ENCODE results near the gene PCGF2. TPM values are rescaled to one million over a fixed set of nuclear protein-coding genes. Genes with fewer than 3 reads are reported as not detected.

PCGF2 gene
- total RNA-seq, 1 donor from 2014 or later = 108 TPM

DNA sequence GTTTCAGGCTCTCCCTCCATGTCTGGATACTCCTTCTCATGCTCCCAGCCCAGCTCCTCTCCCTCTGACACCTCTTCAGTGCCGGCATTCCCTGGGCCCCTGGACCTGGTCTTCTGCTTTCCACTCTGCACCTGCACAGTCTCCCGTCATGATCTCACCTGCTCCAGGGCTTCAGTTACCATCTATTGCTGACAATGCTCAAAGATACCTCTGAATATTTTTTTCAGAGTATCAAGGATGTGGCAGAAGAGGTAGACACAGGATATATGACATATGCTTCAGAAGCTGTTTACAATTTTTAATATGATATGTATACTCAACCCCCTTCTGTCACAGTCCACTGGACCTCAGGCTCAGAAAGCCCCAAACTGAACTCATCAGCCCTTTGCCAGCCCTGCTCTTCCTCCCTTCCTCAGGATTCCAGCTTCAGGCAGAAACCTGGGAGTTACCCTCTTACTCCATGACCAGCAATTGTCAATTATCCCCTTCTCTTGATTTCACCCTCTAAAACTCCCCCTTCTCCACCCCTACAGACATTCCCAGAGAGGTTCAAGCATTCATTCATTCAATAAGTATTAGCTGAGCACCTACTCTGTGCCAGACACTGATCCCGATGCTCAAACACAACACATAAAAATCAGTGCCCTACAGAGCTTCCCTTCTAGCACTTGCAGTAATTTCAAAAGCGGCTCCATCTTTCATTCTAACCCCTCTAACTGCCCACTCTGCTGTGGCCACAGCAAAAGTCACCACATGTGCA lies 50.9 kb downstream of the PCGF2 start:
- DNase-seq (ENCODE audit: low read depth, low spot score) = no peak
- no peaks in the 10 kb centered on the region for H3K36me3 Mint-ChIP-seq (ENCODE audit: low read depth)
- TF ChIP-seq, protein P1, sequence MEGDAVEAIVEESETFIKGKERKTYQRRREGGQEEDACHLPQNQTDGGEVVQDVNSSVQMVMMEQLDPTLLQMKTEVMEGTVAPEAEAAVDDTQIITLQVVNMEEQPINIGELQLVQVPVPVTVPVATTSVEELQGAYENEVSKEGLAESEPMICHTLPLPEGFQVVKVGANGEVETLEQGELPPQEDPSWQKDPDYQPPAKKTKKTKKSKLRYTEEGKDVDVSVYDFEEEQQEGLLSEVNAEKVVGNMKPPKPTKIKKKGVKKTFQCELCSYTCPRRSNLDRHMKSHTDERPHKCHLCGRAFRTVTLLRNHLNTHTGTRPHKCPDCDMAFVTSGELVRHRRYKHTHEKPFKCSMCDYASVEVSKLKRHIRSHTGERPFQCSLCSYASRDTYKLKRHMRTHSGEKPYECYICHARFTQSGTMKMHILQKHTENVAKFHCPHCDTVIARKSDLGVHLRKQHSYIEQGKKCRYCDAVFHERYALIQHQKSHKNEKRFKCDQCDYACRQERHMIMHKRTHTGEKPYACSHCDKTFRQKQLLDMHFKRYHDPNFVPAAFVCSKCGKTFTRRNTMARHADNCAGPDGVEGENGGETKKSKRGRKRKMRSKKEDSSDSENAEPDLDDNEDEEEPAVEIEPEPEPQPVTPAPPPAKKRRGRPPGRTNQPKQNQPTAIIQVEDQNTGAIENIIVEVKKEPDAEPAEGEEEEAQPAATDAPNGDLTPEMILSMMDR (conservative IDR thresholded peaks at IDR 0.05) = no peak
- peaks cover 42% of the 10 kb centered on the region for H3K27me3 Mint-ChIP-seq (ENCODE audit: low read depth)
- H3K9me3 Mint-ChIP-seq = no peaks in the 10 kb centered on the region
- no peak overlapping the region for H3K27ac Mint-ChIP-seq (ENCODE audit: unreplicated experiment)
- H3K4me1 Mint-ChIP-seq = peaks cover 28% of the 10 kb centered on the region
- no peak overlapping the region for H3K4me3 Mint-ChIP-seq

DNA sequence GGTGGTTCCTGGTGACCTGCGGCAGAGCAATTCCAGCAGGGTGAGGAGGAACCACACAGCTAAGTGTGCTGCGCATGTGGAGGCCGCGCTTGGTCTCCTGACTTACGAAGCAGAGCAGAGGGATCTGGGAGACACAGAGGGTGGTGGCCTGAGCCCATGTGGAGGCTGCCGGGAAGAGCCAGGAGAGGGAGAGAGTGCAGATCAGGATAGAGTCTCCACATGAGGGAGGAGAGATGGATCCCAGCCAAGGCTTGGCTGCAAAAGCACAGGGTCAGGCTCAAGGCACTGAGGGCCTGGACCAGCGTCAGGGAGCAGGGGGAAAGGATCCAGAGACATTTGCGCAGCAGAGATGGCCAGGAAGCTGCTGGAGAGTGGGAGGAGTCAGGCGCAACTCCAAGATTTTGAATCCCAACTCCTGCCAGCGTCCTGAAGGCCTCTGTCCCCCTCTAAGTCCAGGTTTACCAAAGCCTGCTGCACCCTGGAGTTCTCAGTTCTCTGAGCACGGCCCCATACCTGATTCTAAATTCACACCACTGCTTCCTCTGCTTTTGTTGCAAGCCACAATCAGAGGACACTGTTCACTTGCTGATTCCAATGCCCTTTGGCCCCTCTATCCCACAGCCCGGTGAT lies 54.3 kb downstream of the PCGF2 start:
- H3K36me3 Mint-ChIP-seq (ENCODE audit: low read depth) = no peaks in the 10 kb centered on the region
- H3K9me3 Mint-ChIP-seq = no peaks in the 10 kb centered on the region
- peaks cover 18% of the 10 kb centered on the region for H3K4me1 Mint-ChIP-seq
- H3K27ac Mint-ChIP-seq (ENCODE audit: unreplicated experiment) = peak overlapping the region; percentile 80
- DNase-seq (ENCODE audit: low read depth, low spot score) = no peak
- peaks cover 21% of the 10 kb centered on the region for H3K27me3 Mint-ChIP-seq (ENCODE audit: low read depth)
- TF ChIP-seq, protein P1 (conservative IDR thresholded peaks at IDR 0.05) = no peak
- H3K4me3 Mint-ChIP-seq = no peak overlapping the region

- Mint-ChIP-seq H3K4me3 (no peak overlapping the region), H3K27ac (ENCODE audit: unreplicated experiment) (no peak overlapping the region), H3K4me1 (peaks cover 15% of the 10 kb centered on the region), H3K36me3 (ENCODE audit: low read depth) (no peaks in the 10 kb centered on the region), H3K27me3 (ENCODE audit: low read depth) (peaks cover 4% of the 10 kb centered on the region), H3K9me3 (no peaks in the 10 kb centered on the region)
- TF ChIP-seq, protein P1 (conservative IDR thresholded peaks at IDR 0.05) = no peak
- DNase-seq (ENCODE audit: low read depth, low spot score) = no peak
Observed at GRCh38 chr17:38691154-38691553, 57.0 kb downstream of the PCGF2 start.

GRCh38 chr17:38690386-38690785 lies 57.8 kb downstream of the PCGF2 start:
- Mint-ChIP-seq H3K4me3 (no peak overlapping the region), H3K4me1 (peaks cover 15% of the 10 kb centered on the region), H3K36me3 (ENCODE audit: low read depth) (no peaks in the 10 kb centered on the region), H3K9me3 (no peaks in the 10 kb centered on the region), H3K27me3 (ENCODE audit: low read depth) (peaks cover 10% of the 10 kb centered on the region), H3K27ac (ENCODE audit: unreplicated experiment) (peak overlapping the region; percentile 68)
- TF ChIP-seq, protein P1 (conservative IDR thresholded peaks at IDR 0.05) = no peak
- no peak for DNase-seq (ENCODE audit: low read depth, low spot score)

DNA sequence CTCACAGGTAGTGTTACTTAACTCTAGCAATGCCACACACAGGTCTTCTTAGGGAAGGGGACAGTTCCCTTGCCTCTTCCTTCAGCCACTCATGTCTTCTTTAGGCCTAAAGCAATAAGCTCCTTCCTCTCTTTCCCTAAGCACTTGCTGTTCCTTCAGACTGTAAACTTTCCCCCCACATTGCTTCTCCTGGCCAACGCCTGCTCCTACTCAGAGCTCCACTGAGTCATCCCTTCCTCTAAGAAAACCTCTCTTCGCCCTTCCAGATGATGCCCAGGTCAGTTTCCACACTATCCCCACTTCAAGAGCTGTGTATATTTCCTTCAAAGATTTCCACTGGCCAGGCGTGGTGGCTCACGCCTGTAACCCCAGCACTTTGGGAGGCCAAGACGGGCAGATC lies 60.9 kb downstream of the PCGF2 start:
- Mint-ChIP-seq H3K9me3 (no peaks in the 10 kb centered on the region), H3K36me3 (ENCODE audit: low read depth) (no peaks in the 10 kb centered on the region), H3K4me3 (peak overlapping the region; percentile 5), H3K27me3 (ENCODE audit: low read depth) (peaks cover 11% of the 10 kb centered on the region), H3K27ac (ENCODE audit: unreplicated experiment) (no peak overlapping the region), H3K4me1 (no peaks in the 10 kb centered on the region)
- TF ChIP-seq, protein P1 (conservative IDR thresholded peaks at IDR 0.05) = no peak
- no peak for DNase-seq (ENCODE audit: low read depth, low spot score)
